H7 (cell line): ENCODE measurements around the gene GABRA5. TPM values are rescaled to one million over a fixed set of nuclear protein-coding genes. Genes with fewer than 3 reads are reported as not detected.

ENCODE experiments used
- DNase-seq: peaks from one replicate; pipeline ENCODE4 v3.0.0; 2012
- H3K27me3 ChIP-seq: 2 replicates; pipeline ENCODE4 v1.6.0; 2011; ENCODE audit warnings: mild to moderate bottlenecking, low read length; ENCODE audit not compliant: control insufficient read depth, insufficient read depth
- H3K36me3 ChIP-seq: replicated peaks from 2 replicates; pipeline ENCODE4 v1.5.1; 2011; ENCODE audit warnings: low read length; ENCODE audit not compliant: control insufficient read depth, insufficient read depth
- H3K4me3 ChIP-seq: 2 replicates; pipeline ENCODE4 v1.5.1; 2011; ENCODE audit warnings: low read depth, mild to moderate bottlenecking, control low read depth, low read length, moderate library complexity; ENCODE audit not compliant: insufficient read depth
- total RNA-seq: library from RNA; depleted of rRNA; stranded (reverse); fragments of >200 nt; shearing (Covaris generic); gene quantifications from 2 replicates; pipeline ENCODE4 v1.2.3, GENCODE V29; 2014

The GABRA5 gene
- total RNA-seq, 1 experiment from 2014 or later, result 18.6 TPM

DNA sequence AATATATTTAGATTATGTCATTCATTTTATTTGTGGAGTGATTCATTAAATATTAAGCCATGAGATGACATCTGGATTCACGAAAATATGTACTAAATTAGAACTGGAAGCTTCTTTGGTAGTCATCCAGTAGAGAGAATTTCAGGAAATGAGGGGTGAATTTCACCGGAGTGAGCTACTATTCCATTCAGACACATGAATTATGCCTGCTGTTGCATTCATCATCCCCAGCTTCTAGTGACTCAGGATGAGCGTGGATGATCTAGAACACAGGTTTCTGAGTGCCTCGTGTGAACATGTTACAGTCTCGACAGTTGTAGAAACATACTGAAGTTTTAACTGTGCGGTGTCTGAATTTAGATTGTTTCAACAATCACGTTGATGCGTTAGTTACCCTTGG lies 61.2 kb downstream of the GABRA5 start:
- DNase-seq, result no peak
- no peak overlapping the region for H3K4me3 ChIP-seq
- no peaks in the 10 kb centered on the region for H3K27me3 ChIP-seq
- no peaks in the 10 kb centered on the region for H3K36me3 ChIP-seq

DNA sequence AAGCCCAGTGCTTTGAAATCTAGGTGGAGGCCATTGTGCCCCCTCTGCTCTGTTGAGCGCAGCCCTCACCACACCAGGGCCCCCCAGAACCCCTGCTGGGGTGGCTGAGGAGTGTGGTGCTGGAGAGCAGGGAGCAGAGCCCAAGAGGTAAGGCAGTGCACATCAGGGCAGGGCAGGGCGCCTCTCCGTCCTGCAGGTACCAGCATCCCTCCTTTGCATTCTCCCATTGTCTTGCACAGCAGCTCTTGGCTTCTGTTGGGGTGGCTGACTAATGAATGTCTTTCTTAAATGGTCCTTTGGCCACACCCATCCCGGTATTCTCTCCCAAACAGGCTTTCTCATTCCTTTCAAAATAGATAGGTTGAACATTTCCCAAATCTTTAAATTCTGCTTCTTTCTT lies 62.7 kb downstream of the GABRA5 start:
- no peak overlapping the region for H3K4me3 ChIP-seq
- no peak for DNase-seq
- H3K27me3 ChIP-seq, result no peaks in the 10 kb centered on the region
- no peaks in the 10 kb centered on the region for H3K36me3 ChIP-seq

DNA sequence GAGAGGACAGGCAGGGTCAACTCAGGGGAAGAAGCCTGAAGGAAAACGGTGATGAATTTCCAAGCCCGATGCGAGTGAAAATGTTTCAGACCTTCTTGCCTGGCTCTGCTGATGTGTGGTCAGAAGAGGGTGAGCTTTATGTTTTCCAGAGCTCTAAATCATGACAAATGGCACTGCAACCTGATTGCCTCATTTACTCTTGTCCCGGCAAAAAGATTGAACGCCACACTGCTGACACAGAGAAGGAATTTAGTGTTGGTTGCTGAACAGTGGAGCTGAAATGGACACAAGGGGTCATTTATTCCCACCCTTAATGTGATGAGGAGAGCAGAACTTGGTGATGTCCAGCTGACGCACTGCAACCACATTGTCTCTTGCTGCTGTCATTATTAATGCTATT lies 68.0 kb downstream of the GABRA5 start:
- H3K4me3 ChIP-seq, result no peak overlapping the region
- no peaks in the 10 kb centered on the region; the same call in none of the 2 replicates for H3K36me3 ChIP-seq
- DNase-seq, result no peak
- H3K27me3 ChIP-seq, result no peaks in the 10 kb centered on the region

DNA sequence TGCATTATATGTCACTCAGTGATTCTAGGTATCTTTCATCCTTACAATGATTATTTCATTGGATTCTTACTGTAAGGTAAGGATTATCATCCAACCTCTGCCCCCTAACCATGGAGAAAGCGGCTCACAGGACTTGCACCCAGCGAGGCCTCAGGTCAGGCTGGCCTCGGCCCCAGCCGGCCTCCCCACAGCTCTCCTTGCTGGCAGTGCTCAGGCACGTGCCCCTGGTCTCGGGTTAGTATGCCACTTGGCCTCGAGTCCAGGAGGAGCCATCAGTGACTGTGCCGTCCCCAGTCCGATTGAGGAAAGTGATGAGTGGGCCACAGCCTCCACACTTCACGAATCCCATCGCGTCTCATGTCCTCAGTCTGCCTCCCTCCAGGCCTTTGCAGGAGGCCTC lies 68.5 kb downstream of the GABRA5 start:
- H3K4me3 ChIP-seq, result no peak overlapping the region
- no peak for DNase-seq
- H3K36me3 ChIP-seq, result no peaks in the 10 kb centered on the region; the same call in none of the 2 replicates
- H3K27me3 ChIP-seq, result no peaks in the 10 kb centered on the region

DNA sequence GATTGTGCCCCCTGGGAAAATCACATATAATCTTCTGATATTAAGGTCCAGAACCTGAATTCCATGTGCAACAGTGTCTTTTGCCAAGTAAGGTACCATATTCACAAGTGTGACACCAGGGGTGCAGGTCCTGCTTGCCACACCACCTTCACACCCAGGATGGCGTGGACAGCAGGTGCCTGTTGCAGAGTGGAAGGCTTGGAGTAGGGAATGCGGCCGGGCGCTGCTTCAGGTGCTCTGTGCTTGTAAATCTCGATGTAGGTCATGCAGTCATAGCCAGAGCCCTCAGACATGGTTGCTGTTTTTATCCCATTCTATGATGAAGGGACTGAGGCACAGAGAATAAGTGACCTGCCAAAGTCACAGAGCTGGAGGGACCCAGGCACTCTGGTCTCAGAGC lies 69.6 kb downstream of the GABRA5 start:
- DNase-seq, result no peak
- no peak overlapping the region for H3K4me3 ChIP-seq
- no peaks in the 10 kb centered on the region for H3K27me3 ChIP-seq
- H3K36me3 ChIP-seq, result no peaks in the 10 kb centered on the region; the same call in none of the 2 replicates

DNA sequence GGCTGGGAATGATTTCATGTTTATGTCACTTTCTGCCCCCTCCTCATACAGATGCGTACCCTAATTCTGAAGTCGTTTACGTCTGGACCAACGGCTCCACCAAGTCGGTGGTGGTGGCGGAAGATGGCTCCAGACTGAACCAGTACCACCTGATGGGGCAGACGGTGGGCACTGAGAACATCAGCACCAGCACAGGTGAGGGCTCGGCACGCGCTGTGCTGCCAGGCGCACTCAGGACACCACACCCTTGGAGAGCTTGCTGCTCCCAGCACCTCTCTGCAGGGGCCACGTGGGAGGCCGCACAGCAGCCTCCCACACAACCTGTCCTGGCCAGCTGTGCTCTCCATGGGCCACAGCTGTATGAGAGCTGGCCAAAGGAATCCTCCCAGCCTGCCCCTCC lies 70.3 kb downstream of the GABRA5 start:
- no peaks in the 10 kb centered on the region for H3K27me3 ChIP-seq
- H3K36me3 ChIP-seq, result no peaks in the 10 kb centered on the region; the same call in none of the 2 replicates
- H3K4me3 ChIP-seq, result no peak overlapping the region
- DNase-seq, result no peak

DNA sequence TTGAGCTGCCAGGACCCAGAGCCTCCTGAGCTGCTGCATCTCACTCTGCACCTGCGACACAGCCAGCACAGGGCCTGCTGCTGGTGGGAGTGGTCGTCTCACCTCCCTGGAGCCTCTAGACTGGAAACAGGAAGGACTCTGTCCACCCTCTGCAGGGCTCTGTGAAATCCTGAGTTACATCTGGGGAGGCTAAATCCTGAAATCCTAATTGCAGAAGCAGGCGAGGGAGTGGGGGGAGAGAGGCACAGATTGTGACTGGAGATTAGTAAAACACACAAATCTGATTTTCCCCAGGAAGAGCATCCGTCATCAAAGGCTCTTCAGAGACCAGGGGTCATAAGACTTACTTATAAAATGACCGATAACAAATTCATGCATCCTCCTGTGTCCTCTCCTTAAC lies 72.5 kb downstream of the GABRA5 start:
- Histone ChIP-seq H3K36me3 (no peaks in the 10 kb centered on the region; the same call in none of the 2 replicates), H3K4me3 (no peak overlapping the region), H3K27me3 (no peaks in the 10 kb centered on the region)
- no peak for DNase-seq

DNA sequence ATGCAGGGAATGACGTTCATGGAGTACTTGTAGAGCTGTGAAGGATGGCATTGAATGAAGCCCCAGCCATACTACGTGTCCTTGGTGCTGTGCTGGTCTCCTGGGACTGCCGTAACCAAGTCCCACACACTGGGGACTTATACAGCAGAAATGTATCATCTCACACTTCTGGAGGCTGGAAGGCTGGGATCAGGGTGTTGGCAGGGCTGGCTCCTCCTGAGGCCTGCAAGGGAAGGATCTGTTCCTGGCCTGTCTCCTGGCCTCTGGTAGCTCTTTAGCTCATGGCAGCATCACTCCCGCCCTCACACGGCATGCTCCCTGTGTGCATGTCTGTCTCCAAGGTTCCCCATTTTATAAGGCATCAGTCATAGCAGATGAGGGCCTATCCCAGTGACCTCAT lies 74.6 kb downstream of the GABRA5 start:
- H3K36me3 ChIP-seq, result no peaks in the 10 kb centered on the region; the same call in none of the 2 replicates
- H3K27me3 ChIP-seq, result no peaks in the 10 kb centered on the region
- H3K4me3 ChIP-seq, result no peak overlapping the region
- DNase-seq, result no peak

DNA sequence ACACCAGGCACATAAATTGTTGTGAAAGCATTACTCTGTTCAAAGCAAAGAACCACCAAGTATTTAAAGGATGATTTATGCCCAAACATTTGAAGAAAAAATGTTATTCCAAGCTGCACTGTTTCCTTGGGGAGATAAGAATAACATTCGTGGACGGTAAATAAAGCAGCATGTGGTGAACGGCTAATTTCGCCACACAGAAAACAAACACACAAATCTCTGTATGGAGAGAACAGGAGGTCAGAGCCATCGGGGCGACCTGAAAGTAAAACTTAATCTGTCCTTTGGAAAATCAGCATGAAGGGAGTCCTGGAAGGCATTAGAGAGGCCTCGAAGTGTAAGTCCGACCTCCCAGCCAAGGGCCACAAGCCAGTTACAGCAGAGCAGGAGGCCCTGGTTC lies 77.0 kb downstream of the GABRA5 start:
- H3K36me3 ChIP-seq, result no peaks in the 10 kb centered on the region; the same call in none of the 2 replicates
- no peak overlapping the region for H3K4me3 ChIP-seq
- no peaks in the 10 kb centered on the region for H3K27me3 ChIP-seq
- DNase-seq, result no peak

DNA sequence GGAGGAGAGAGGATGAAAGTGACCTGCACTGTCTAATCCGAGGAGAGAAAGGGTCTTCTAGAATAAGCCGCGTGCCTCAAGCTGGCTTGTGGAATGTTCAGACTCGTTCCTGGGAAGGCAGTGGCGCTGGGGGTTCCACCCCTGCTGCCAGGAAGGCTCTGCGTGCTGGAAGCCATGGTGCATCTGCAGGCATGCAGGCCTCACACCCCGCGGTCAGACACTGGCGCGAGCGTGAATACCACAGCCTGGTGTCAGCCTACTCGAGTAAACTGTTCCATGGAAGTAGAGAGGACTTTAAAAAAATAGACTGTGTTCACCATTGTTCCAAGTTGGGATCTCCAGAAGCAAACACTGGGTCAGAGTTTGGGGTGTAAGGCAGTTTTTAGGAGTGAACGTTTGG lies 78.2 kb downstream of the GABRA5 start:
- Histone ChIP-seq H3K4me3 (no peak overlapping the region), H3K27me3 (no peaks in the 10 kb centered on the region), H3K36me3 (no peaks in the 10 kb centered on the region)
- DNase-seq, result no peak

DNA sequence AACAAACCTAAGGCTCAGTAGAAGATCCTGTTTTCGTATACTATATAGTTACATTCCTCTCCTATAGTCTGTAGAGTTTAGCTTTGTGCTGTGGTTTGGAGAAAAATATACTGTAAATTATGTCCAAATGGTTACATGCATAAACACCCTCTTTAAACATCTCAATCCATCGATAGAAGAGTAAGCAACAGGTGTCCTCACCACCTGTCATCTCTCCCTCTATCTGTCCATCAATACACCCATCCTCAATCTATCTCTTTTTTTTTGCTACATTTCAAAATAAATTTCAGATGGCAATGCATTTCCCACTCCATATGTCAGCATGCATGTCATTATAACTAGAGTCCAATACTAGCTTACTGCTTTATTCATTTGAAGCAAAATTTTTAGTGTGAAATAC lies 83.1 kb downstream of the GABRA5 start:
- H3K4me3 ChIP-seq, result no peak overlapping the region
- no peak for DNase-seq
- no peaks in the 10 kb centered on the region for H3K27me3 ChIP-seq
- H3K36me3 ChIP-seq, result no peaks in the 10 kb centered on the region

DNA sequence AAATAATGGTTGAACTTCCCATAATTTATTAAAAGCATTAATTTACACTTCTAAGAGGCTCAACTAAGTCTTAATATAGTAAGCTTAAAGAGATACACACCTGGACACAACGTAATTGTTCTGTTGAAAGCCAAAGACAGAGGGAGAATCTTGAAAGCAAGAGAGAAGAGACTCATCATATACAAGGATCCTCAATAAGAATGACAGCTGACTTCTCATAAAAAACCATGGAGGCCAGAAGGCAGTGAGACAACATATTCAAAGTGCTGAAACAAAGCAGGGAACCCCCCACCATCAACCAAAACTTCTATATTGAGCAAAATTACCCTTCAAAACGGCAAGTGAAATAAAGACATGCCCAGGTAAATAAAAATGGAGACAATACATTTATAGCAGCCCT lies 87.5 kb downstream of the GABRA5 start:
- Histone ChIP-seq H3K4me3 (no peak overlapping the region), H3K36me3 (no peaks in the 10 kb centered on the region), H3K27me3 (no peaks in the 10 kb centered on the region)
- no peak for DNase-seq

DNA sequence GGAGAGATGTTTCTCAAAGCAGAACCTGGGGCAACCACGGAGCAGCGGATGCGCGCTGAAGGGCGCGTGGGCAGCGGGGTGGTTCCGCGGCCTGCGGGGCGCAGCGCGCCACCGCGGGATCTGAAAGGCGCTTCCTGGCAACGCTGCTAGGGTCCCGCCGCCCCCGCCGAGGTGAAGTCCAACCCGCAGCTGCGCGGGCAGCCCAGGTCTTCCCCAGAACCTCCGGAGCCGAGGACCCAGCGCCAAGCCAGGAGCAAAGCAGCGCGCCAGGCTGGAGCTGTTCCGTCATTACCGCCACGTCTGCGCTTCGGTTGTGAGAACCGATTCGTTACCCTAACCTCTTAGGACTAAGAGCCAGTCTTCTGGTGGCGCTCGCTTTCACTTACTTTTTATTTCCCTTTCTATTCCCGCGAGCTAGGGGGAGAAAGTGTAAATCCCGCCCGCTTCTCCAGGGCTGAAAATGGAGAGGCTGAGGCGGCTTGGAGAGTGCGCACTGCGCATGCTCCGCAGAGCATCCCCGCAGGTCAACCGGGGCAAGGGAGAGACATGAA lies 100.9 kb downstream of the GABRA5 start:
- Histone ChIP-seq H3K27me3 (peaks cover 45% of the 10 kb centered on the region), H3K4me3 (peak overlapping the region; percentile 41), H3K36me3 (no peaks in the 10 kb centered on the region)
- peak; percentile 88 for DNase-seq

DNA sequence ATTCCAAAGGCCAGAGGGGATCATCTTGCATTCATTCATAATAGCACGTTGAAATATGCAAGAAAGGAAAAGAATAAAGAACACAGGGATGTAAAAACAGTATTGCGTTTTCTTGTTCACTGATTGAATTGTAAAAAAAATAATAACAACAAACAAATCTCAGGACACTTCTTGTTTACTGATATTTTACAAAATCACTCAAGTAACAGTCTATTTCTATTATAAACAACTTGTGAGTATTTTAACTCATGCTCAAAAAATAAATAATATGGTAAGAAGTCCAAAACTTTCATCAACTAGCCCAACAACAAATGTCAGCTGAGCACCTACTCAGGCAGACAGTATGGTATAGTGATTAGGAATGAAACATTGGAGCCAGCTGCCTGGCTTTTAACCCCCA lies 101.9 kb downstream of the GABRA5 start:
- H3K36me3 ChIP-seq, result no peaks in the 10 kb centered on the region
- H3K27me3 ChIP-seq, result peaks cover 48% of the 10 kb centered on the region
- H3K4me3 ChIP-seq, result no peak overlapping the region
- DNase-seq, result no peak

DNA sequence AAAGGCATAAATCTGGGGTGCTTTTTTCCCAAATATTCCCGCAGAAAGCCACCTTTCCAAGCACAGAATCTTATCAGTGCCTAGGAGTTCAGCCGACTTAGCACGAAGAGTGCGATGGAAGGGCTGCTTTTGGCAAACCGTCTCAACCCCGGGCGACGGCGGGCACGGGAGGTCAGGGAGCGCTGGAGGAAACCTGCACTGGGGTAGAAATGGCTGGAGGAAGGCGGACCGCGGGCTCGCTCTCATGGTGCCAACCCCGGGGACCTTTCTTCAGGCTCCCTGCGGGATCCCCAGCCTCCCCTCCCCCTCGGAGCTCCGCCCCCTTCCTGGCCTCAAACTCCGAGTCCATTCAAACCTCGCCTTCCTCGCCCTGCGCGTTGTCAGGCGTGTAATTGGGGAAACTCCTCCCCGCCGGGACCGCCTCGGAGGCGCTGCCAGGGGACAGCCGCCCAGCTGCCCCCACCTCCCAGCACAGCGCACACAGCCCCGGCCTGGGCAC lies 103.9 kb downstream of the GABRA5 start, which contains the start of gene GABRG3:
Gene GABRG3 (plus strand): TSS at position 470 of the 499 bp plus-strand sequence.
- Histone ChIP-seq H3K36me3 (no peaks in the 10 kb centered on the region), H3K4me3 (peak within 1 kb of the TSS; percentile 51), H3K27me3 (peaks cover 48% of the 10 kb centered on the region)
- DNase-seq, result peak; percentile 89
